Trophoblast cell (in vitro differentiated cells and primary cell): ENCODE measurements around the gene PDE1A.

Experiments
- DNase-seq, 2 donors: peaks; one replicate each; pipeline ENCODE4 v3.0.0-alpha.2; 2016
- H2AFZ ChIP-seq: 2 replicates; pipeline ENCODE4 v1.6.1; 2013; ENCODE audit warnings: low read length, moderate library complexity, mild to moderate bottlenecking; ENCODE audit not compliant: insufficient read depth, poor library complexity
- H2AK5ac ChIP-seq: 2 replicates; pipeline ENCODE4 v1.6.1; 2013; ENCODE audit warnings: mild to moderate bottlenecking, low read length
- H2BK120ac ChIP-seq: 2 replicates; pipeline ENCODE4 v1.6.1; 2013; ENCODE audit warnings: low read length, mild to moderate bottlenecking, moderate library complexity; ENCODE audit not compliant: insufficient read depth, poor library complexity
- H2BK12ac ChIP-seq: 2 replicates; pipeline ENCODE4 v1.6.1; 2013; ENCODE audit warnings: mild to moderate bottlenecking, low read length, moderate library complexity
- H2BK5ac ChIP-seq: 2 replicates; pipeline ENCODE4 v1.6.1; 2013; ENCODE audit warnings: low read length, low read depth, moderate library complexity, mild to moderate bottlenecking; ENCODE audit not compliant: poor library complexity
- H3K14ac ChIP-seq: 2 replicates; pipeline ENCODE4 v1.6.1; 2013; ENCODE audit warnings: mild to moderate bottlenecking, low read length
- H3K18ac ChIP-seq: 2 replicates; pipeline ENCODE4 v1.6.1; 2013; ENCODE audit warnings: mild to moderate bottlenecking, low read length
- H3K23ac ChIP-seq: 2 replicates; pipeline ENCODE4 v1.6.1; 2013; ENCODE audit warnings: low read length
- H3K27ac ChIP-seq: 2 replicates; pipeline ENCODE4 v1.5.1; 2013; ENCODE audit warnings: low read depth, mild to moderate bottlenecking, inconsistent platforms, low read length, moderate library complexity
- H3K27me3 ChIP-seq: 2 replicates; pipeline ENCODE4 v1.6.1; 2013; ENCODE audit warnings: inconsistent platforms, mild to moderate bottlenecking, low read length, moderate library complexity; ENCODE audit not compliant: insufficient read depth
- H3K36me3 ChIP-seq, 2 experiments: 1 replicate in 1 of 2; 2 replicates in 1 of 2; pipeline ENCODE4 v1.6.1; 2013; ENCODE audit warnings: low read length in 2 of 2, mild to moderate bottlenecking in 2 of 2, moderate library complexity in 1 of 2; ENCODE audit not compliant: insufficient read depth in 2 of 2, control insufficient read depth in 1 of 2
- H3K4ac ChIP-seq: 2 replicates; pipeline ENCODE4 v1.6.1; 2013; ENCODE audit warnings: low read depth, mild to moderate bottlenecking, low read length, moderate library complexity
- H3K4me1 ChIP-seq, 2 experiments: 1 replicate in 1 of 2; 2 replicates in 1 of 2; pipeline ENCODE4 v1.6.1; 2013; ENCODE audit warnings: low read length in 2 of 2, mild to moderate bottlenecking in 2 of 2, moderate library complexity in 1 of 2; ENCODE audit not compliant: insufficient read depth in 2 of 2, control insufficient read depth in 1 of 2
- H3K4me2 ChIP-seq: 2 replicates; pipeline ENCODE4 v1.6.1; 2013; ENCODE audit warnings: inconsistent platforms, mild to moderate bottlenecking, low read length, moderate library complexity
- H3K4me3 ChIP-seq: 2 replicates; pipeline ENCODE4 v1.5.1; 2013; ENCODE audit warnings: mild to moderate bottlenecking, low read depth, low read length, inconsistent platforms
- H3K79me1 ChIP-seq: one replicate; pipeline ENCODE4 v1.6.1; 2013; ENCODE audit warnings: low read length
- H3K79me2 ChIP-seq: 2 replicates; pipeline ENCODE4 v1.6.1; 2013; ENCODE audit warnings: low read length, mild to moderate bottlenecking; ENCODE audit not compliant: control insufficient read depth, insufficient read depth, poor library complexity
- H3K9ac ChIP-seq: 2 replicates; pipeline ENCODE4 v1.6.1; 2013; ENCODE audit warnings: mild to moderate bottlenecking, low read length
- H3K9me3 ChIP-seq: 2 replicates; pipeline ENCODE4 v1.6.1; 2013; ENCODE audit warnings: low read depth, mild to moderate bottlenecking, control low read depth, inconsistent platforms, low read length; ENCODE audit not compliant: insufficient read depth
- H4K12ac ChIP-seq: 2 replicates; pipeline ENCODE4 v1.6.1; 2013; ENCODE audit warnings: low read depth, mild to moderate bottlenecking, low read length, moderate library complexity
- H4K8ac ChIP-seq: 2 replicates; pipeline ENCODE4 v1.6.1; 2013; ENCODE audit warnings: low read depth, mild to moderate bottlenecking, low read length, moderate library complexity
- H4K91ac ChIP-seq: one replicate; pipeline ENCODE4 v1.6.1; 2013; ENCODE audit warnings: low read depth, mild to moderate bottlenecking, low read length, moderate library complexity
- WGBS: extraction: QIAGEN DNeasy Blood & Tissue Kit; methylation state at CpG from one replicate; pipeline ENCODE4 v1.1.7; 2013; ENCODE audit warnings: missing lambda C conversion rate; ENCODE audit not compliant: insufficient read length, insufficient coverage; ENCODE audit errors: extremely low coverage; 5-methylcytosine and 5-hydroxymethylcytosine counted together

Gene PDE1A

DNA sequence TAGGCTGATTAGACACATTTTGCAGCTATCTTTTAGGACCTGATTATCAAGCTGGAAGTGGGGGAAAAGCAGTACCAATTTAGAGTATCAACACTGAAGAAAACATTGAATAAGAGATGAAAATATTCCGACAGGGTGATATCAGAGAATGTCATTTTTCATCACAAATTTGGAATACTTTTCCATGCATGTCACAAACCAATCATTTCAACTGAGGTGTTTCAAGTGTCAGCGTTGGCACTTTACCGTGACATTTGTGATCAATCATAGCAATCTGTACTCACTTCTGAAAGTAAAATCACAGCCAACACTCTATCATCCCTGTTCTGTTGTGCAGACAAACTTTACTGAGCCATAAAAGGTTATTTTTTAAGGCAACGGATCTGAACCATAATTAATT, 75.4 kb downstream of the PDE1A start:
- no peaks in the 10 kb centered on the region for H3K79me2 ChIP-seq
- H3K4me1 ChIP-seq = no peaks in the 10 kb centered on the region
- H3K4ac ChIP-seq = no peak overlapping the region
- no peak overlapping the region for H2BK12ac ChIP-seq
- H3K4me3 ChIP-seq = no peak overlapping the region
- H3K23ac ChIP-seq = no peak overlapping the region
- H4K91ac ChIP-seq = no peak overlapping the region
- H3K27ac ChIP-seq = no peak overlapping the region
- H2BK5ac ChIP-seq = no peak overlapping the region
- no peak overlapping the region for H4K8ac ChIP-seq
- H3K79me1 ChIP-seq = no peaks in the 10 kb centered on the region
- no peaks in the 10 kb centered on the region for H3K36me3 ChIP-seq
- WGBS = no CpG with 5 or more reads among the region's 4 CpGs
- H3K9ac ChIP-seq = no peak overlapping the region
- no peak overlapping the region for H3K14ac ChIP-seq
- H2AFZ ChIP-seq = no peak overlapping the region
- no peaks in the 10 kb centered on the region for H3K27me3 ChIP-seq
- H4K12ac ChIP-seq = no peak overlapping the region
- H3K4me2 ChIP-seq = no peak overlapping the region
- no peak overlapping the region for H3K18ac ChIP-seq
- no peak overlapping the region for H2AK5ac ChIP-seq
- no peak for DNase-seq
- no peaks in the 10 kb centered on the region for H3K9me3 ChIP-seq
- no peak overlapping the region for H2BK120ac ChIP-seq

DNA sequence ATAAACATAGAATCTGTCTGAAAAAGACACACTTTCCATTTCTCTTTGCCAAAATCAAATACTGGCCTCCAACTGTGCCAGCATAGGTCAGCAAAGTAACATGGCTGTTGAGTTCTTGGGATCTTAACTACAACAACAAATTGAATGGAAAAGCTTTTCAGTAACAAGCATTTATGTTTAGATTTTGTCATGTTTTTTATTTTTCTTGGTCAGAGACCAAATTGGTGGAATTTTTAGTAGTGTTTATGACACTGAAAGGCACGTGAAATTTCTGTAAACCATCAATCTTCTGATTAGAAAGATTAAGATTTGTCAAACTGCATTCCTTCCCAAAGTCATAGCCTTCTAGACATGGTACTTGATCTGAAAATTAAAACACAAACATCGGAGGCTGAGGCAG, 77.6 kb downstream of the PDE1A start:
- H3K36me3 ChIP-seq = no peaks in the 10 kb centered on the region
- no peak overlapping the region for H2BK120ac ChIP-seq
- no peak overlapping the region for H2BK5ac ChIP-seq
- H2AFZ ChIP-seq = no peak overlapping the region
- H3K27me3 ChIP-seq = no peaks in the 10 kb centered on the region
- H4K91ac ChIP-seq = no peak overlapping the region
- H3K79me1 ChIP-seq = no peaks in the 10 kb centered on the region
- H3K4me3 ChIP-seq = no peak overlapping the region
- no peak overlapping the region for H3K4ac ChIP-seq
- H3K9me3 ChIP-seq = no peaks in the 10 kb centered on the region
- no peak overlapping the region for H2AK5ac ChIP-seq
- H3K23ac ChIP-seq = no peak overlapping the region
- no peak overlapping the region for H4K8ac ChIP-seq
- H3K4me2 ChIP-seq = no peak overlapping the region
- no peak overlapping the region for H2BK12ac ChIP-seq
- H3K14ac ChIP-seq = no peak overlapping the region
- no peak overlapping the region for H3K27ac ChIP-seq
- H3K4me1 ChIP-seq = no peaks in the 10 kb centered on the region
- WGBS = no CpG with 5 or more reads among the region's 2 CpGs
- no peak overlapping the region for H3K9ac ChIP-seq
- DNase-seq = peak in 1 of 2 donors; percentile 31
- no peak overlapping the region for H4K12ac ChIP-seq
- no peak overlapping the region for H3K18ac ChIP-seq
- H3K79me2 ChIP-seq = no peaks in the 10 kb centered on the region

GRCh38 chr2:182345384-182345783, 81.5 kb downstream of the PDE1A start:
- Histone ChIP-seq H3K79me1 (no peaks in the 10 kb centered on the region), H4K91ac (no peak overlapping the region), H3K18ac (no peak overlapping the region), H3K9ac (no peak overlapping the region), H2BK5ac (no peak overlapping the region), H3K79me2 (no peaks in the 10 kb centered on the region), H3K27me3 (no peaks in the 10 kb centered on the region), H4K8ac (no peak overlapping the region), H2AFZ (no peak overlapping the region), H3K9me3 (no peaks in the 10 kb centered on the region), H2BK12ac (no peak overlapping the region), H3K4me1 (no peaks in the 10 kb centered on the region), H3K36me3 (no peaks in the 10 kb centered on the region), H3K4ac (no peak overlapping the region), H3K23ac (no peak overlapping the region), H4K12ac (no peak overlapping the region), H3K4me3 (no peak overlapping the region), H3K14ac (no peak overlapping the region), H3K27ac (no peak overlapping the region), H2BK120ac (no peak overlapping the region), H2AK5ac (no peak overlapping the region), H3K4me2 (no peak overlapping the region)
- DNase-seq = no peak
- no CpG with 5 or more reads among the region's 3 CpGs for WGBS

DNA sequence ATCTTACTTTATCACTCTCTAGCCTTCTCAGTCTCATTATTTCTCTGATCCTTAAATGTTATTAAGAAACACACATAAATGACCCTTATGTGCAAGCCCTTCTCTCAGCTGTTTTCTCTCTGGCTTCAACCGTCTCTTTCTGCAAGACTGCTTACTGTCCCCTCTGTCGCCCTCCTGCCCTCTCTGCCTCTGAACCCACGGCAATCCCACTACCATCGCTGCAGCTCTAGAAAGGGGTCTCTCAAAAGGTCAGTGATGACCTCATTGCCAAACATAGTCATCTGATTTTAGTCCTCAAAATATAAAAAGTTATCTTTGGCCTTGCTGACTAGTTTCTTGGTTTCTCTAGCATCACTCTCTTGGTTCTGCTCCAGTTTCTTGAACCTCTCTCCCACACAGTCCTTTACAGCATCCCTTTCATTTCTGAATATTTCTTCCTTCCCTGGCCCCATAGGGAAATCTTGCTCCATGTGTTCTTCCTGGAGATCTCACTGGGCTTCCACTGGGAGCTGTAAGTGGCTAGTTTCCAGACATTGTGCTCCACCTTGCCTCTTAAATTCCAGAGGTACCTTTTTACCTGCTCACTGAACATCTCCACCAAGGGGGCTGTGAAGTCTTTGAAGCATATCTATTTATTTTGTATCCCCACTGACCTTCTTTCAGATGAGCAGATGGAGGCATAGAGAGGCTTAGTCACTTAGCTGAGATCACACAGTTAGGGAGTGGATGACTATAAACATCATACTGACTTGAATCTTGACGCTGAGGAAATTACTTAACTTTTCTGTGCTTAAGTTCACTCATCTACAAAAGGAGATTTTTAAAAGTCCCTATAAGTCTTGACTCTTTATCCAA, 96.2 kb downstream of the PDE1A start:
- Histone ChIP-seq H3K4me3 (no peak overlapping the region), H3K27me3 (no peaks in the 10 kb centered on the region), H3K4me1 (no peaks in the 10 kb centered on the region), H3K27ac (no peak overlapping the region), H2BK120ac (no peak overlapping the region), H4K91ac (no peak overlapping the region), H3K79me2 (no peaks in the 10 kb centered on the region), H4K12ac (no peak overlapping the region), H3K9me3 (no peaks in the 10 kb centered on the region), H2BK12ac (no peak overlapping the region), H2AFZ (no peak overlapping the region), H4K8ac (no peak overlapping the region), H3K79me1 (no peaks in the 10 kb centered on the region), H3K4ac (no peak overlapping the region), H2BK5ac (no peak overlapping the region), H3K14ac (no peak overlapping the region), H3K4me2 (no peak overlapping the region), H2AK5ac (no peak overlapping the region), H3K9ac (no peak overlapping the region), H3K23ac (no peak overlapping the region), H3K36me3 (no peaks in the 10 kb centered on the region), H3K18ac (no peak overlapping the region)
- DNase-seq = no peak
- no CpG with 5 or more reads among the region's 5 CpGs for WGBS
